GM12892 (cell line): ENCODE results near the gene FOXD4L6.
"Not testable (repeated sequence)": the region's sequence is repeated elsewhere in the genome, so short reads cannot be mapped to it uniquely, and the experiment has no call there.

Source experiments
- POLR2A ChIP-seq: IDR thresholded peaks from 2 replicates; pipeline ENCODE4 v1.6.1; 2011; ENCODE audit warnings: low read depth, low read length, control low read depth
- POLR2AphosphoS5 ChIP-seq: IDR thresholded peaks from 2 replicates; pipeline ENCODE4 v1.6.1; 2011; ENCODE audit warnings: low read depth, low read length, control low read depth
- TAF1 ChIP-seq: IDR thresholded peaks from 2 replicates; pipeline ENCODE4 v1.6.1; 2011; ENCODE audit warnings: low read depth, mild to moderate bottlenecking, control low read depth, low read length, borderline replicate concordance

GRCh38 chr9:41141878-41142277 is 13.4 kb upstream of the FOXD4L6 start:
- not testable (repeated sequence) for TF ChIP-seq POLR2A, TAF1, POLR2AphosphoS5
